Activated CD8-positive, alpha-beta memory T cell treated with anti-CD3 and anti-CD28 coated beads for 4 hours (primary cell): ENCODE measurements around the gene CYSRT1.

Experiments used
- DNase-seq, 2 donors: peaks; one replicate each; pipeline ENCODE4 v3.0.0-alpha.2; 2020; ENCODE audit warnings: low read depth in 2 of 2

CYSRT1 gene

DNA sequence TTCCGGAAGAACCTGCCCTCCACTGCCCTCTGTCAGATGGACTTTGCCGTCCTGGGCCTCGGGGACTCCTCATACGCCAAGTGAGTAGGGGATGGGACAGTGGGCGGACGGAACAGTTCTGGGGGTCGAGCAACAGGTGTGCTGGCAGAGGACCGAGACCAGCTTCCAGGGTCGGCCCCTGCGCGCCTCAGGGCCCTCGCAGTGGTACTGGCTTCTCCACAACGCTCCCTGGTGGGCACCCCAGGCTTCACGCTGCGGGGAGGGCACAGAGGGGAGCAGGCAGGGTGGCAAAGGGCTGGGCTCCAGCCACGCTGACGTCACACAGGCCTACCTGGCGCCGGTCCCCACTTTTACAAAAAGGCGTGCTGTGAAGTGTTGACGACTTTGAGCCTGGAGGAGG lies 12.5 kb upstream of the CYSRT1 start:
- no peak for DNase-seq

DNA sequence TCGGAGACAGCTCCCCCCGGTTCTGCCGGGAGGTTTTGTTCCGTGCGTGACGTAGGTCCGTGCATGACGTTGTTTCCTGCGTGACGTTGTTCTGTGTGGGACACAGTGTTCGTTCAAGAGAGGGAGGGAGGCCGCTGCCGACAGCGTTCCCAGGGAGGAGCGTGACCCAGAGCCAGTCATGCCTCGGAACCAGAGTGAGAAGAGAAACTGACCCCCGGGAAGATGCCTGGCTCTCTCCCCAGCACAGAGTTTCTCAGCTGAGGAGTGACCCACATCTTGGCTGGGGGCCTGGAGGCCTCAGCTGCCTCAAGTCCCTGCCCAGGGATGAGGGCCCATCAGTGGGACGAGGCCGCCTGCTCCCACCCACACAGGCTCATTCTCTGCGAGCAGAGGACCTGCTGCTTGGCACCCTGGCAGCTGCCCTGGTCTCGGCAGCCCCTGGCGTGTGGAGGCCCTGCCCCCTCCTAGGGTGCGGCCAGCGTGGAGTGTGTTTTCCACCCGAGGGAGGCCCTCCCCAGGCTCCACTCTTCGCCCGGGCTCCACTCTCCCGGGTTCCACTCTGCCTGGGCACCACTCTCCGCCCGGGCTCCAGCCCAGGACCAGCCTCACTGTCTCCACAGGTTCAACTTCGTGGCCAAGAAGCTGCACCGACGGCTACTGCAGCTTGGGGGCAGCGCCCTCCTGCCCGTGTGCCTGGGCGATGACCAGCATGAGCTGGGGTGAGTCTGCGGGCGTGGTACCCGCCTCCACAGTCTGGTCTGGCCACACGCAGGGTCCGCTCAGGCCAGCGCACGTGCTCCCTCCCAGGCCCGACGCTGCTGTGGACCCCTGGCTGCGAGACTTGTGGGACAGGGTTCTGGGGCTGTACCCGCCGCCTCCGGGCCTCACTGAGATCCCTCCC lies 11.6 kb upstream of the CYSRT1 start:
- DNase-seq: no peak

DNA sequence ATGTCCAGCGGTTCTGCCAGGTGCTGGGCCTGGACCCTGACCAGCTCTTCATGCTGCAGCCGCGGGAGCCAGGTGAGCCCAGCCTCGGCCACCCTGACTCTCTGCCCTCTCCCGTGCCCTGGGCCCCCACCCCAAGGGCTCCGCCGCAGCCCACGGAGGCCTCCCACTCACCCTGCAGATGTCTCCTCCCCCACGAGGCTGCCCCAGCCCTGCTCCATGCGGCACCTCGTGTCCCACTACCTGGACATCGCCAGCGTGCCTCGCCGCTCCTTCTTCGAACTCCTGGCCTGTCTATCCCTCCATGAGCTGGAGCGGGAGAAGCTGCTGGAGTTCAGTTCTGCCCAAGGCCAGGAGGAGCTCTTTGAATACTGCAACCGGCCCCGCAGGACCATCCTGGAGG lies 10.4 kb upstream of the CYSRT1 start:
- no peak for DNase-seq

DNA sequence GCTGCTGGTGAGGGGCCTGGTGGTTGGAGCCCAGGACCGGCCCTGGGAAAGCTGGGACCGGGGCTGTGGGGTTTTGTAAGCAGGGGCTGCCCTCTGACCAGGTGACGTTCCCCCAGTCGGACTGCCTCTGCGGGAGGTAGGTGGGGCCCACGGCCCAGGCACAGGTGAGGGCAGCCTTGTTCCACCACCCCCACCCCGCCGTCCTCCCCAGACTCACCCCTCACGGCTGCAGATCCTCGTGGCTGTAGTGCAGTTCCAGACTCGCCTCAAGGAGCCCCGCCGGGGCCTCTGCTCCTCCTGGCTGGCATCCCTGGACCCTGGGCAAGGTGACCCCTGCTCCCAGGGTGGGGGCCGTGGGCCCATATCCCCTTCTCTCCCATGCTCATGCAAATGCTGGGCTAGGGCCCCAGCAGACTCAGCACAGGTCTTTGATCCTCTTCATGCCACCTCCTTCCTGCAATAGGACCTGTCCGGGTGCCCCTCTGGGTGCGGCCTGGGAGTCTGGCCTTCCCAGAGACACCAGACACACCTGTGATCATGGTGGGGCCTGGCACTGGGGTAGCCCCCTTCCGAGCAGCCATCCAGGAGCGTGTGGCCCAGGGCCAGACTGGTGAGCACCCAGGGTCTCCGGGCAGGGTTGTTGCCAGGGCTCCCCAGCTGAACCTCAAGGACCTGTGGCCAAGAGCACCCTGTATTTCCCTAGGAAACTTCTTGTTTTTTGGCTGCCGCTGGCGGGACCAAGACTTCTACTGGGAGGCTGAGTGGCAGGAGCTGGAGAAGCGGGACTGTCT lies 9.6 kb upstream of the CYSRT1 start:
- DNase-seq: no peak

DNA sequence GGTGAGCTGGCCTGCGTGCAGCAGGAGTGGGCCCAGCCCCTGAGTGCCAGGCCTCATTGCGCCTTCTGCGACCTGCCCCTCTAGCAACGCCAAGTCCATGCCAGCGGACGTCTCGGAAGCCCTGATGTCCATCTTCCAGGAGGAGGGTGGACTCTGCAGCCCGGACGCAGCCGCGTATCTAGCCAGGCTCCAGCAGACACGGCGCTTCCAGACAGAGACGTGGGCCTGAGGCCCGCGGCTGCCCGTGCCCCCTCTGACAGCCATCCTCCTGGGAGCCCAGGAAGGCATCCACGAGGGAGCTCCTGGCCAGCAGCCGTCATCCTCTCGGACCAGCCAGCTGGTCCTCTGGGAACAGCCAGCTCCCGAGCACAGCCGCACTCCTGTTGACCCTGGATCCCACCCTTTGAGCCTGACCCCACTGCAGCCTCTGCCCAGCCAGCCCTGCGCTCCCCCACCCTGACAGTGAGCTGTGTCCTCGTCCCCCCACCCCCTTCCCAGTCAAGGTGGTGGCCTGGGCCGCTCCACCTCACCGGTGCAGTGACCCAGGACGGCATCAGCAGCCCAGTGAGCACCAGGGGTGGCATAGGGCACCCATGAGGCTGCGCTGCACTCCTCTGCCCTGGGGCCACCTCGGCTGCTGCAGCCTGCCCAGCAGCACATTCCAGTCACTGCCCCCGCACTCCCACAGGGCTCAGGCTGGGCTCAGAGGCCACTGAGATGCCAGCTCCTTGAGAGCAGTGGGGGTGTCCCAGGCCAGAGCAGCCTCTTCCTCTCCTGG lies 8.6 kb upstream of the CYSRT1 start:
- no peak for DNase-seq

DNA sequence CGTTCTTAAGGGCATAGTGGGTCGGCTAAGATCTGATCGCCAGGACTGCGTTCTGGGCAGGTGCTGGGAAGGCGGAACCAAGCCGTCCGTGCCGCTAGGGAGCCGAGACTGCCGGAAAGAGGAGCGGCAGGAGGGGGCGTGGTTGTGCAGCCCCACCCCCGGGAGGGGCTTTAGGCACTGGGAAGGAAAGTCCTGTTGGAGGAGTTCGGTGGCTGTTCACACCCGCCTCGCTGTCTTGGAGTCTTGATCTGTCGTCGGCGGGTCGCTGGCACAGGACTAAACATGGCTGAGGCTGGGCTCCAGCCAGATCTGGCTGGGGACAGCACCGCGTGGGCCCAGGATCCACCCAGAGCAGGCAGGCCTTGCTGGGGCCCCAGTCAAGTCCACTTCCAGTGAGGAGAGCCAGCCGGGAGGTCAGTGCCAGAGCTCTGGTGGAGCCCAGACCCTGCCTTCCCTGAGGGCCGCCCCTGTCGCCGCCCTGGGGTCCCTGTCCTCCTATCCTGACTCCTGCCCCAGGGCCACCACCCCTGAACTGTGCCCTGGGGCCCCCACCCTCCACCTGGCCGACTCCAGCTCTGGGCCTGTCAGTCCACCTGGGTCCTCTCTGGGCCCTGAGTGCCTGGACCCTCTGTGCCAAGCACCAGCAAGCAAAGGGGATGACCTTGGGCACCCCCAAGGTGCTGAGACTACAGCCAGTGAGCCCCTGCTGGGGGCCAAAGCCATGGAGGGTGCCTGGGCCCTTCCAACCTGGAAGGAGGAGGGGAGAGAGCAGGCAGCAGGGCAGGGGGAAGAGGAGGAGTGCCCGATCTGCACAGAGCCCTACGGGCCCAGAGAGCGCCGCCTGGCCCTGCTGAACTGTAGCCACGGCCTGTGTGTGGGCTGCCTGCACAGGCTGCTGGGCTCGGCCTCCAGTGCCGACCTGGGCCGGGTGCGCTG lies 7.4 kb upstream of the CYSRT1 start:
- DNase-seq: no peak

DNA sequence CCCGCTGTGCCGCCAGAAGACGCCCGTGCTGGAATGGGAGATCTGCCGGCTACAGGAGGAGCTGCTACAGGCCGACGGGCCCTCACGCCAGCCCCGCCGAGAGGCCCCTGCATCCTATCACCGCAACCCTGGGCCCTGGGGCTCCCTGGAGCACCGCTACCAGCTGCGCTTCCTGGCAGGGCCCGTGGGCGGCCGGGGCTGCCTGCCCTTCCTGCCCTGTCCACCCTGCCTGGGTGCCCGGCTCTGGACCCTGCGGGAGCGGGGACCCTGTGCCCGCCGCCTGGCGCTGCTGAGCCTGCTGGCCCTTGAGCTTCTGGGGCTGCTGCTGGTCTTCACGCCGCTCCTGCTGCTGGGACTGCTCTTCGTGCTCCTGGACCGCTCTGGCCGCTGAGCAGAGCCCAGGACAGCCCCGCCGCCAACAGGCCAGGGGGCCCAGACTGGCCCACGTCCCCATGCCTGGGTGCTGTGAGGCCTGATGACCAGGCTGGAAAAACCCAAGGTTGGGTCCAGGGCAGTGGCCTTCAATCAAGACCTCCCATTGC lies 6.7 kb upstream of the CYSRT1 start:
- DNase-seq: no peak

DNA sequence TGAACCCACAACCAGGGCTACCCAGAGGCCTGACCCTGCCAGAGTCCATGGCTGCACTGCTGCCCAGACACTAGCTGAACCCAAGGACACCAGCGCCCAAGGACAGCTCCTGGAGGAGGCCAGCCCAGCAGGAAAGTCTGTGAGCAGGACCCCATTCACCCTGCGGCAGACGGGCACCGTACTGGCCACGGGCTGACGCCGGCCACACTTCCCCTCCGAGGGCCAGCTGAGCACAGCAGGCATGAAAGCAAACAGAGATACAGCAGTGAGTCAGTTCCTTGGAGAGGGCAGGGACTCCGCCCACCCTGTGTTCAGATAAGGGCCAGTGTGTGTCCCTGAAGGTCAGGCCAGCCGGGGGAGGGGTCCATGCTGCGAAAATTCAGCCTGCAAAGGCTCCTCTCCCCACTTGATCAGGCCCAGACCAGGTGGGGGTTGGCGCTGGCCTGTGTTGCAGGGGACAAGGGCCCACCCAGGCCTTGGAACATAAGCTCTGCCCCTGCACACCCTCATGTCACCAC lies 6.2 kb upstream of the CYSRT1 start:
- DNase-seq: no peak

DNA sequence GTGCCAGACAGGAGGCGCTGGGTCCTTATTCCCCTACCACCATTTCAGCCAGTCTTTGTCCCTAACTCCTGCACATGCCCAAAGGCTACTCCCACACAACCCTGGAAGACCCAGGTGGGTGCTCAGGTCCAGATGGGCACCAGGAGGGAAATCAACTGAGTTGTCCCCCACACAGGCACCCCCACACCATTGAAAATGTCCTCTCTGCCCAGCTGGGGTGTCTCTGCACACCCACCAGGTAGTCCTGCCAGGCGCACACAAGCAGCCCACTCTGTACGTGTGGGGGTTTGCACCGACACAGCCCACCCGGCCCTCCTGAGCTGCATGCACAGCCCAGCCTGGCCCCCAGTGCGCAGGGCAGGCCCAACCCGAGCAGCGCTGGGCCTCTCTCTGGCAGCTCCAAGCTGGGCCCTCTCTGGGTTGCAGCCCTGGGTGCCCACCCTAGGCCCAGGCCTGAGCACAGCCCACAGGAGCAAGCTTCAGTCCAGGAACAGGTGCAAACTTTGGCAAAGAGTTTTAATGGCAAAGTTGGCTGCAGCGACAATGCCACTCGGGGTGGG lies 5.1 kb upstream of the CYSRT1 start:
- no peak for DNase-seq

DNA sequence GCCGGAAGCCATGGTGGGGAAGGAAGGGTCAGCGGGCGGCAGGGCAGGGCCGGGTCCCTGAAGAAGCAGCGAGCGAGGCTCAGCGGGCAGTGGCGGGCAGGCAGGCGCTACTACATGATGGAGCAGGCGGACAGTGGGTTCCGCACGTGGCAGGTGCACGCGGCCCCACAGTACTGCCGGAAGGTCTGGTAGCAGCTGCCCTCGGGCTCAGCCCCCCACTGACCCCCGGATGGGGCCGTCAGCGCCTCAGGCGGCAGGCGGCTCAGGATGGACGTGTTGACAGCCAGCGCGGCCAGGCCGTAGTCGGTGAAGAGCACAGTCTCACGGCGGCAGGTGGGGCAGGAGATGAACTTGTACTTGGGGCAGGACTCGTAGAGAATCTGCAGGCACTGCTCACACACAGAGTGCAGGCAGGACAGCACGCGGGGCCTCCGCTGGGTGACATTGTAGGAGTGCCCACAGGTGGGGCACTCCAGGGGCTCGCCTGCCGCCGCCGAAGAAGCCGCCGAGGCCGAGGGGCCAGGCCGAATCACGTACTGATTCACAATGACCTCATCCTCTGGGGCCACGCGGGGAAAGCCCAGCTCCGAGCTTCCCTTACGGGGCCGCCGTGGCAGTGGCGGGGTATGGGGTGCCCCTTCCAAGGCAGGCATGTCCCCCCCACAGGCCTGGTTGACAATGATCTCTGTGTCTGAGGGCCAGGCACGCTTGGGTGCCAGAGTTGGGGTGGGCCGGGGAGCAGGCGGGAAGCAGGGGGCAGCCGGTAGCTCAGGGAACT lies 4.5 kb upstream of the CYSRT1 start:
- no peak for DNase-seq

DNA sequence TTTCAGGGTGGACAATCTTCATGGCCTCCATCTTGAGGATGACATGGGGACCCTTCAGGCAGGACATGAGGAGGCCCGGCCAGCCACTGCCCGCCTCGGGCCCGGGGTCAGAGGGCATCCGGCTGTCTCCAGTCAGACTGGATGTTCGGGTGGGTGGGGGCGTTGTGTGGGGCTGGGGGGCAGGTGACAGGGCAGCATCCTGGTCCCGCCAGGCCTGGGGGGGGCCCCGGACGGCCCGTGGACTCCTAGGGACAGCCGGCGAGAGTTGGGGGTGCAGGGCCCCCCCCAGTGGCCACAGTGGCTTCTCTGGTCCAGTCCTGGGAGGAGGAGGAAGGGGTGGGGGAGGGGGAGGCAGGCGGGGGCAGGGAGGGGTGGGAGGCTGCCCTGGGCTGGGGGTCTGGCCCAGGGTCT lies 3.9 kb upstream of the CYSRT1 start:
- DNase-seq: no peak

DNA sequence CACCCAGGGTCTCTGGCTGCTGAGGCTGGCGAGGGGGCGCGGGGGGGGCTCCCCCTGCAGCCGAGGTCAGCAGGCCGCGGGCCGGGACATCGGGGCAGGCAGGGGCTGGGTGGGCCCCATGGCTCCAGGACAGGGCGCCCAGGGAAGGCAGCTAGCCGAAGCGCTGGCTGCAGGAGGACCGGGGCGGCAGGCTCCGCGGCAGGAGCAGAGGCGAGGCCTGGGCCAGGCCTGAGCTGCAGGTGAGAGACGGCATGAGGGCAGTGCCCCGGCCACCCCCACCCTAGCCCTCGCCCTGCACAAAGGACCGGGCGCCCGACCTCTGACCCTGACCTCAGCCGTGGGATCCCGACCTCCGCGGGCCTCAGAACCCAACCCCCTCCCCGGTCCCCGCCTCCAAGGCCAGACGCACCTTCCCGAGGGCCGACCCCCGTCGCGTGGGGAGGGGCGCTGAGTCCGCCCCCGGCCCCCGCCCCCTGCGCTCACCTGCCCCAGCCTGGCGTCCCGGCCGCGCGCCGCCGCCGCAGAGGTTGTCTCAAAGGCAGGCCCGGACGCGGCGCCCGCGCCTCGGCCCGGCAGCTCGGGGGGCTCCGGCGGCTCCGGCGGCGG lies 3.4 kb upstream of the CYSRT1 start:
- DNase-seq: no peak

DNA sequence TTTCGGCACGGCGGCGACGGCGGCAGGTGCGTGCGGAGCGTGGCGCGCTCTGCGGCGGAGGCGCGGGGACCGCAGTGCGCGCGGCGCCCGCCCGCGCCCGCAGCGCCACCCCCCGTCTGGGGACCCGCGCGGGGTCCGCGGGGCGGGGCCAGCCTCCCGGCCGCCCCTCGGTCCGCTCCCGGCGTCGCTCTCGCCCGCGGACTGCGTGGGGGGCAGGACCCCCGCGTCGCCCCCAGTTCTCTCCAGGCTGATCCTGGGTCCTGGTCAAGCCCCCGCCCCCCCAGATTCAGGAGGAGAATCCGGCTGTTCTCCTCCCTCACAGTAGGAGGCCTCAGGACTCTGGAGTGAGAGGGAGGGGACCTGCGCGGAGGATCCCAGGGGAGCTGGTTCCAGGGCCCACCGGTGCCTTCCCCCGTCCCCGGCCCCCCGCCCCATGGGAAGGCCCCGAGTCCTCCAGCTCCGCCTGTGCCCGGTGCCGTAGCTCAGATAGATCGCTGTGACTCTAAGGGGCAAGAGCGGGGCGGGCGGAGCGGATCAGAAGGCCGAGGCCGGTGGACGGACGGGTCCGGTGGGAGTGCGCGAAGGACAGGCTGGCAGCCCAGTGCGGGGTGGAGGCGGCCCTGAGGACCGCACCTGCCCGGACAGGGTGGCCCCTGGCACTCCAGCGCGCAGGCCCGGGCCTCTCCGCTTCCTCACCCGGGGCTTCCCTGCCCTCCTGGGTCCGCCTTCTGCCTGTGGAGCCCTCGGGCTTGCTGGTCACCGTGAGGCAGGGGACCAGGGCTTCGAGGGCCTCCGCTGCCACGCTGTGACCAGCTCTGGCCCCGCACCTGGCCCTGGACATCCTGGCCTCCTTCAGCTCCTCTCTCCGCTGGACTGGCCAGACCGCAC lies 2.5 kb upstream of the CYSRT1 start, which contains the start of gene RNF208:
Gene RNF208 (minus strand): TSS at position 51 of the 888 bp plus-strand sequence. CDS start 1,028 bp downstream, outside the sequence.
- no peak for DNase-seq

DNA sequence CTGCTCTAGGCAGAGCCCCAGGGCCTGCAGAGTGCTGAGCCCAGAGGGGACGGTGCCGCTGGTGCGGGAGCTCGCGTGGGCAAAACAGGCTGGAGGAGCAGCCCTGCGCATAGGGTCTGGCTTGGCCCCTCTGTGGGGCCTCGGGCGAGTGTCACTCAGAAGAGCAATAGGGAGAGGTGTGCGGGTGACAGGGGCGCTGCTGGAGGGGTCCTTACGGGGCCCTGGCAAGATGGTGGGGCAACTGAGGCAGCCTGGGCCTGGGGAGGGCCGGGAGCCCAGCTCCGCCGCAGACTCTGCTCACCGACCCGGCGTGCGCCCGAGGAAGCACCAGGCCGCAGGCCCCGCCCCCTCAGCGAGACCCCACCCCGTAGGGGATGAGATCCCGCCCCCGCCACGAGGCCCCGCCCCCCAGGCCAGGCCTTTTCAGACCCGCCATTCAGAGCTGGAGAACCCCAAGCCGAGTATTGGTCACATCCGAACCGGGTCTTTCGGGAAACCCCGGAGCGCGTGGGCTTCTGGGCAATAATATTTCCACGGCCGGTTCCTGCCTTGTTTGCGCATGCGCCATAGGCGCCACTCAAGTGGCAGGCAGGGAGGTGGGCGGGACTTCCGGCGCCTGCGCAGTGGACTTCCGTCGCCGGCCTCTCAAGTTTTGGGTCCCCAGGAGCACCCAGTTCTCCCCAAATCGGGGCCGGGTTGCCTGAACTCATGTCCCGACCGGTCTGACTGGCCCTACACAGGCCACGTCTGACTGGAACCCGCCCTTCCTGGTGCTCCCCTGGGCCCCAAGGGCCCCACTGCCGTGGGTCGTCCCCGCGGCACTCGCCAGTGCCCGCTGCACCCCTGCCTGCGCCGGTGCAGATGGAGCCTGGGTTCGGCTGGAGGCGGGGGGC lies 1.6 kb upstream of the CYSRT1 start:
- DNase-seq: peak; percentile 97

DNA sequence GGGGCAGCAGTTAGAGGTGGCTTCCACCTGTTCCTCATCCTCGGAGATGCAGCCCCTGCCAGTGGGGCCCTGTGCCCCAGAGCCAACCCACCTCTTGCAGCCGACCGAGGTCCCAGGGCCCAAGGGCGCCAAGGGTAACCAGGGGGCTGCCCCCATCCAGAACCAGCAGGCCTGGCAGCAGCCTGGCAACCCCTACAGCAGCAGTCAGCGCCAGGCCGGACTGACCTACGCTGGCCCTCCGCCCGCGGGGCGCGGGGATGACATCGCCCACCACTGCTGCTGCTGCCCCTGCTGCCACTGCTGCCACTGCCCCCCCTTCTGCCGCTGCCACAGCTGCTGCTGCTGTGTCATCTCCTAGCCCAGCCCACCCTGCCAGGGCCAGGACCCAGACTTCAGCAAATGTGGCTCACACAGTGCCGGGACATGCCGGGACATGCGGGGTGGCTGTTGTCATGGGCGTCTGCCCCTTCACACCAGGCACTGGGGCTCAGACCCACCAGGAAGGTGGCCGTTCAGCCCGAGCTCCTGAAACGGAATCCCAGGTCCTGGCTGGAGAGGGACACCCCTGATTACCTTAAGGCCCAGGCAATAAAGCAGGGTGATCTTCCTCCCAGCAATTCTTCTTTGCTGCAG lies 841 bp downstream of the CYSRT1 start:
- DNase-seq: no peak

DNA sequence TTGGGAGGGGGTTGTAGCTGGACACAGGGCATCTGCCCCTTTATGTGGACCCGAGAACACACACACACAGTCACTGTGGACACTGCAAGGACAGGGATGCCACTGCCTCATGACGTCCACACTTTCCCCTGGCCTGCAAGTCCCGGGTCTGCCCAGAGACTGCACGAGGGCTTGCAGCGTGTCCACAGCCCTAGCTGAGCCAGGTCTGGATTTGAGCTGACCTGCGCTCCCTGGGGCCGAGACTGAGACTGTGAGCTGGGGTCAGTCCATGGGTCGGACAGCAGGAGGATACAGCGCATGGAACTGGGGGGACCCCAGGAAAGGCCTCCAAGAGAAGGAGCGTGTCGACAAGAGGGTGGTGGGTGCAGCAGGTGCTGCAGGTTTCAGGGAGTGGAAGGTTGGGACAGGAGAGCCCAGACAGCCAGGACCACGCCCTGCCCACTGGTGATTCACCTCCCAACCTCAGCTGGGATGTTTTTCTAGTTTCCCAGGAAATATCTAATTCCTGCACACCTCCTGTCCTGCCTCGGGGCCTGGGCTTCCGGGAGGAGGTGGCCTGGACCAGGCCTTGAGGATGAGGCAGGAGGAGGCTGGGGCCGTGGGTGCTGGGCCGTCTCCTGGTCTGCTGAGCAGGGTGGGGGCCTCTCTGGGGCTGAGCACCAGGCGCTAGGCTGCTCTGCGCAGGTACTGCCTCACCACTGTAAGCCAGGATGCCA lies 1.5 kb downstream of the CYSRT1 start:
- no peak for DNase-seq
